ENCODE results near the gene FLNB.

FLNB gene

GRCh38 chr3:58216496-58217195 lies 208.4 kb downstream of the FLNB start:
- no peak for DNase-seq

- DNase-seq: peak; percentile 90
Measured at GRCh38 chr3:58217209-58217811, 209.1 kb downstream of the FLNB start.

GRCh38 chr3:58218904-58219303 lies 210.7 kb downstream of the FLNB start:
- no peak for DNase-seq

Measured in hematopoietic multipotent progenitor cell treated with erythropoietin and hydrocortisone succinate and interleukin-3 and kit ligand, for 6 days (in vitro differentiated cells).